HepG2 (cell line): ENCODE measurements around the gene TUNAR. TPM values are rescaled to one million over a fixed set of nuclear protein-coding genes. Genes with fewer than 3 reads are reported as not detected.

Source experiments
- ATAC-seq: fragments of 200-7000 bp; cut with Tn5 transposase; 3 replicates; pipeline ENCODE4 v1.9.1; 2020; ENCODE audit warnings: mild to moderate bottlenecking, moderate library complexity
- BruUV-seq: library from RNA; stranded (reverse); fragments of 400-500 nt; replicated peaks from 2 replicates; lab custom pipeline; 2021; lab: Mats Ljungman, UMichigan
- CTCF ChIA-PET: fragments of 300-600 bp; formaldehyde crosslinking; extraction: SDS; loops from one replicate; lab custom pipeline; 2021; ENCODE audit warnings: low total read pairs, inconsistent platforms, low intra/inter-chr PET ratio; lab: Yijun Ruan, JAX
- POLR2A ChIA-PET: fragments of 350-600 bp; sonication (Branson Sonifier 250); formaldehyde crosslinking; loops from one replicate; lab custom pipeline; 2020; ENCODE audit warnings: antibody characterized with exemption, inconsistent platforms; lab: Yijun Ruan, JAX
- DNase-seq: peaks from one replicate; pipeline ENCODE4 v3.0.0-alpha.2; 2015; ENCODE audit warnings: low spot score
- FAIRE-seq: peaks from 3 replicates; lab custom pipeline; 2011; peaks lifted over from hg19 to GRCh38; lab: Jason Lieb, UNC
- H2AFZ ChIP-seq: one replicate; pipeline ENCODE4 v1.6.1; 2011; ENCODE audit warnings: low read length, inconsistent platforms
- H3K27ac ChIP-seq: fragments of 300-600 bp; 3 replicates; pipeline ENCODE4 v1.8.0; 2011; ENCODE audit warnings: mixed run types, mild to moderate bottlenecking, mixed read lengths, low read length, inconsistent platforms; ENCODE audit not compliant: insufficient read depth; ENCODE audit errors: extremely low read length
- H3K27me3 ChIP-seq, 2 experiments: fragments of 200-600 bp in 1 of 2; 2 replicates in 1 of 2; 3 replicates in 1 of 2; pipeline versions ENCODE4 v1.6.0 to v1.8.0; 2011; ENCODE audit warnings: low read length in 2 of 2, mild to moderate bottlenecking in 2 of 2, moderate library complexity in 2 of 2, inconsistent platforms in 1 of 2; ENCODE audit not compliant: insufficient read depth in 2 of 2, control insufficient read depth in 1 of 2
- H3K36me3 ChIP-seq, 2 experiments: fragments of 200-600 bp in 1 of 2; replicated peaks in 1 of 2; 2 replicates in 1 of 2; 3 replicates in 1 of 2; pipeline versions ENCODE4 v1.5.1 to v1.8.0; 2011; ENCODE audit warnings: low read length in 2 of 2, inconsistent platforms in 1 of 2; ENCODE audit not compliant: insufficient read depth in 2 of 2, control insufficient read depth in 1 of 2
- H3K4me1 ChIP-seq: 2 replicates; pipeline ENCODE4 v1.5.1; 2012; ENCODE audit warnings: low read length, inconsistent platforms; ENCODE audit not compliant: insufficient read depth
- H3K4me2 ChIP-seq: 2 replicates; pipeline ENCODE4 v1.6.0; 2011; ENCODE audit warnings: low read depth, low read length, inconsistent platforms
- H3K4me3 ChIP-seq, 3 experiments: fragments of 200-600 bp in 1 of 3; sonication (generic), shearing (Covaris generic) in 1 of 3; replicated peaks in 1 of 3; 2 replicates each; pipeline ENCODE4 v1.5.1; 2011 to 2016; ENCODE audit warnings: low read length in 3 of 3, inconsistent platforms in 2 of 3, low read depth in 2 of 3, mild to moderate bottlenecking in 2 of 3, control low read depth in 1 of 3, mixed read lengths in 1 of 3; ENCODE audit not compliant: insufficient read depth in 1 of 3
- H3K79me2 ChIP-seq: one replicate; pipeline ENCODE4 v1.6.1; 2011; ENCODE audit warnings: low read length, inconsistent platforms; ENCODE audit not compliant: insufficient read depth
- H3K9ac ChIP-seq: 2 replicates; pipeline ENCODE4 v1.6.0; 2011; ENCODE audit warnings: mild to moderate bottlenecking, low read depth, low read length, inconsistent platforms; ENCODE audit not compliant: insufficient read depth
- H3K9me3 ChIP-seq: 2 replicates; pipeline ENCODE4 v1.5.1; 2012; ENCODE audit warnings: mild to moderate bottlenecking, low read length
- H4K20me1 ChIP-seq: 2 replicates; pipeline ENCODE4 v1.6.0; 2011; ENCODE audit warnings: inconsistent platforms, mild to moderate bottlenecking, low read length, moderate library complexity; ENCODE audit not compliant: insufficient read depth
- AKNA ChIP-seq: sonication (generic); formaldehyde crosslinking; IDR thresholded peaks from 2 replicates; pipeline ENCODE4 v1.4.0; 2020; ENCODE audit warnings: missing genetic modification reagents, borderline replicate concordance
- DNMT3B ChIP-seq: conservative IDR thresholded peaks from 2 replicates; pipeline ENCODE4 v1.6.1; 2016; ENCODE audit warnings: missing biosample characterization, control low read depth
- KAT2B ChIP-seq: fragments of 150-350 bp; IDR thresholded peaks from 2 replicates; pipeline ENCODE4 v1.6.1; 2014; ENCODE audit warnings: low read depth, low read length, borderline replicate concordance
- NCOA1 ChIP-seq: sonication (generic); formaldehyde crosslinking; IDR thresholded peaks from 2 replicates; pipeline ENCODE4 v1.9.0; 2021; ENCODE audit warnings: missing genetic modification reagents
- ZNF274 ChIP-seq: sonication (generic); formaldehyde crosslinking; IDR thresholded peaks from 2 replicates; pipeline ENCODE4 v1.5.1; 2020; ENCODE audit warnings: mild to moderate bottlenecking, missing genetic modification reagents
- ZNF576 ChIP-seq: sonication (generic); formaldehyde crosslinking; IDR thresholded peaks from 2 replicates; pipeline ENCODE4 v1.4.0; 2020; ENCODE audit warnings: mild to moderate bottlenecking, missing genetic modification reagents
- ZNF597 ChIP-seq: sonication (generic); formaldehyde crosslinking; IDR thresholded peaks from 2 replicates; pipeline ENCODE4 v1.5.0; 2020; ENCODE audit warnings: missing genetic modification reagents
- ZNF670 ChIP-seq: sonication (generic); formaldehyde crosslinking; IDR thresholded peaks from 2 replicates; pipeline ENCODE4 v1.8.0; 2022; ENCODE audit warnings: mild to moderate bottlenecking, missing genetic modification reagents, borderline replicate concordance
- ZNF773 ChIP-seq: sonication (generic); formaldehyde crosslinking; IDR thresholded peaks from 2 replicates; pipeline ENCODE4 v1.4.0; 2020; ENCODE audit warnings: missing genetic modification reagents, borderline replicate concordance
- ZNF782 ChIP-seq: sonication (generic); formaldehyde crosslinking; IDR thresholded peaks from 2 replicates; pipeline ENCODE4 v1.4.0; 2020; ENCODE audit warnings: missing genetic modification reagents, mild to moderate bottlenecking, borderline replicate concordance
- ZNF816 ChIP-seq: sonication (generic); formaldehyde crosslinking; IDR thresholded peaks from 2 replicates; pipeline ENCODE4 v1.8.0; 2022; ENCODE audit warnings: missing genetic modification reagents, mild to moderate bottlenecking, borderline replicate concordance
- ZSCAN29 ChIP-seq: sonication (generic); formaldehyde crosslinking; conservative IDR thresholded peaks from 2 replicates; pipeline ENCODE4 v1.4.0; 2020; ENCODE audit warnings: mild to moderate bottlenecking, missing genetic modification reagents
- WGBS: methylation state at CpG from one replicate; pipeline ENCODE4 v1.1.6; 2017; ENCODE audit warnings: low lambda C conversion rate; 5-methylcytosine and 5-hydroxymethylcytosine counted together
- in situ Hi-C: cut with HindIII; loops from 2 replicates; pipeline ENCODE4 v1.10.0; 2017; ENCODE audit warnings: low pct_unique_long_range_greater_than_20kb; ENCODE audit not compliant: extremely low pct_ligation_motif_present
- intact Hi-C: fragments of 100-400 bp; cut with micrococcal nuclease; formaldehyde crosslinking; loops from one replicate; pipeline ENCODE4 v1.10.0; 2022; ENCODE audit not compliant: unreplicated experiment
- polyA plus RNA-seq, 8 experiments: library from polyadenylated mRNA; depleted of rRNA in 3 of 8; stranded (reverse) in 7 of 8; unstranded in 1 of 8; fragments of >200 nt; fragmentation: Illumina TruSeq in 4 of 8; extraction: Trizol in 4 of 8; gene quantifications; 2 replicates each; pipeline versions ENCODE4 v1.2.1 to v1.2.3, GENCODE V29; 2011 to 2016; ENCODE audit warnings: low read depth in 4 of 8, missing spikeins in 1 of 8, mixed read lengths in 1 of 8; ENCODE audit not compliant: insufficient read depth in 1 of 8
- total RNA-seq, 5 experiments: library from RNA; depleted of rRNA; stranded (reverse); fragments of >200 nt; fragmentation: Illumina TruSeq; extraction: Trizol; gene quantifications; 2 replicates each; pipeline ENCODE4 v1.2.3, GENCODE V29; 2016; ENCODE audit warnings: low read depth in 1 of 5

TUNAR gene
- total and polyA plus RNA-seq, 2 of the 13 experiments (the other 11 are each of a cell fraction or from before 2014, with no cell fraction given): not detected

GRCh38 chr14:95891742-95892141, 15.1 kb downstream of the TUNAR start:
- peaks cover 1 to 60% of the 10 kb centered on the region in 2 experiments; a peak in 3 of 5 replicates for H3K27me3 ChIP-seq
- no peak overlapping the region for H2AFZ ChIP-seq
- TF ChIP-seq ZNF274 (CRISPR knock-in tag) (no peak), ZSCAN29 (no peak), ZNF597 (no peak), AKNA (CRISPR knock-in tag) (no peak), KAT2B (no peak), ZNF773 (CRISPR knock-in tag) (no peak), ZNF670 (CRISPR knock-in tag) (no peak), ZNF782 (CRISPR knock-in tag) (no peak), ZNF816 (CRISPR knock-in tag) (no peak), NCOA1 (no peak), ZNF576 (no peak), DNMT3B (CRISPR knock-in tag) (no peak)
- TF ChIP-seq, all 625 proteins: peak for 0
- intact Hi-C loops: no loop called here
- Histone ChIP-seq H3K27ac (no peak overlapping the region), H3K9ac (no peak overlapping the region), H3K36me3 (no peaks in the 10 kb centered on the region), H3K79me2 (no peaks in the 10 kb centered on the region), H3K4me3 (no peak overlapping the region), H3K4me1 (no peaks in the 10 kb centered on the region), H3K4me2 (no peak overlapping the region), H4K20me1 (no peaks in the 10 kb centered on the region), H3K9me3 (no peaks in the 10 kb centered on the region)
- ChIA-PET POLR2A (no interaction called here), CTCF (no interaction called here)
- BruUV-seq: no TSS peak
- 0% methylated on average over 1 of the region's 3 CpGs for WGBS
- DNase-seq (no peak), ATAC-seq (no peak), FAIRE-seq (no peak)
- in situ Hi-C loops: no loop called here
